MM.1S (cell line): Measurements from ENCODE around the gene RDH16.
"Not testable (repeated sequence)": the region's sequence is repeated elsewhere in the genome, so short reads cannot be mapped to it uniquely, and the experiment has no call there.

Experiments
- DNase-seq: peaks from one replicate; pipeline ENCODE4 v3.0.0-alpha.2; 2015
- H2AFZ ChIP-seq: fragments of 300-600 bp; sonication (generic); 2 replicates; pipeline ENCODE4 v1.6.0; 2016; ENCODE audit warnings: antibody characterized with exemption, low read length
- H3F3A ChIP-seq: fragments of 300-600 bp; sonication (generic); 2 replicates; pipeline ENCODE4 v1.6.1; 2016; ENCODE audit warnings: mild to moderate bottlenecking, antibody characterized with exemption, low read length, moderate library complexity, mixed read lengths; ENCODE audit not compliant: insufficient read depth
- H3K27ac ChIP-seq: fragments of 300-600 bp; sonication (generic); 2 replicates; pipeline ENCODE4 v1.5.1; 2016; ENCODE audit warnings: mild to moderate bottlenecking, low read length
- H3K27me3 ChIP-seq: fragments of 300-600 bp; sonication (generic); replicated peaks from 2 replicates; pipeline ENCODE4 v1.6.0; 2016; ENCODE audit warnings: low read length; ENCODE audit not compliant: insufficient read depth
- H3K36me3 ChIP-seq: fragments of 300-600 bp; sonication (generic); replicated peaks from 2 replicates; pipeline ENCODE4 v1.6.1; 2016; ENCODE audit warnings: mild to moderate bottlenecking, low read length, mixed read lengths; ENCODE audit not compliant: insufficient read depth
- H3K4me1 ChIP-seq: fragments of 300-600 bp; sonication (generic); 2 replicates; pipeline ENCODE4 v1.6.1; 2016; ENCODE audit warnings: low read length, mixed read lengths
- H3K4me2 ChIP-seq: fragments of 300-600 bp; sonication (generic); 2 replicates; pipeline ENCODE4 v1.6.0; 2016; ENCODE audit warnings: low read depth, low read length
- H3K4me3 ChIP-seq: fragments of 300-600 bp; sonication (generic); 2 replicates; pipeline ENCODE4 v1.5.1; 2016; ENCODE audit warnings: low read length, mixed read lengths
- H3K79me2 ChIP-seq: fragments of 300-600 bp; sonication (generic); 2 replicates; pipeline ENCODE4 v1.6.1; 2016; ENCODE audit warnings: mixed run types, low read length, mixed read lengths
- H3K9ac ChIP-seq: fragments of 300-600 bp; sonication (generic); 2 replicates; pipeline ENCODE4 v1.6.1; 2016; ENCODE audit warnings: low read length, mixed read lengths
- H3K9me2 ChIP-seq: fragments of 300-600 bp; sonication (generic); replicated peaks from 2 replicates; pipeline ENCODE4 v1.6.1; 2016; ENCODE audit warnings: mild to moderate bottlenecking, low read length, mixed read lengths; ENCODE audit not compliant: insufficient read depth
- H3K9me3 ChIP-seq: fragments of 300-600 bp; sonication (generic); replicated peaks from 2 replicates; pipeline ENCODE4 v1.6.1; 2016; ENCODE audit warnings: mild to moderate bottlenecking, low read length, mixed read lengths; ENCODE audit not compliant: insufficient read depth
- H4K20me1 ChIP-seq: fragments of 300-600 bp; sonication (generic); 2 replicates; pipeline ENCODE4 v1.6.1; 2016; ENCODE audit warnings: mild to moderate bottlenecking, low read length, moderate library complexity, mixed read lengths; ENCODE audit not compliant: insufficient read depth
- EZH2 ChIP-seq: fragments of 300-600 bp; sonication (generic); optimal IDR thresholded peaks from 2 replicates; pipeline ENCODE3; 2017; ENCODE audit warnings: low read depth, mild to moderate bottlenecking, antibody characterized with exemption, low read length, mixed read lengths
- EZH2phosphoT487 ChIP-seq: fragments of 300-600 bp; sonication (generic); IDR thresholded peaks from 2 replicates; pipeline ENCODE4 v1.6.1; 2018; ENCODE audit warnings: antibody characterized with exemption, low read length
- TF ChIP-seq, protein P1 (sequence below): fragments of 300-600 bp; sonication (generic); IDR thresholded peaks from 2 replicates; pipeline ENCODE4 v1.5.1; 2016; ENCODE audit warnings: antibody characterized with exemption, low read length, mixed read lengths

Gene RDH16

DNA sequence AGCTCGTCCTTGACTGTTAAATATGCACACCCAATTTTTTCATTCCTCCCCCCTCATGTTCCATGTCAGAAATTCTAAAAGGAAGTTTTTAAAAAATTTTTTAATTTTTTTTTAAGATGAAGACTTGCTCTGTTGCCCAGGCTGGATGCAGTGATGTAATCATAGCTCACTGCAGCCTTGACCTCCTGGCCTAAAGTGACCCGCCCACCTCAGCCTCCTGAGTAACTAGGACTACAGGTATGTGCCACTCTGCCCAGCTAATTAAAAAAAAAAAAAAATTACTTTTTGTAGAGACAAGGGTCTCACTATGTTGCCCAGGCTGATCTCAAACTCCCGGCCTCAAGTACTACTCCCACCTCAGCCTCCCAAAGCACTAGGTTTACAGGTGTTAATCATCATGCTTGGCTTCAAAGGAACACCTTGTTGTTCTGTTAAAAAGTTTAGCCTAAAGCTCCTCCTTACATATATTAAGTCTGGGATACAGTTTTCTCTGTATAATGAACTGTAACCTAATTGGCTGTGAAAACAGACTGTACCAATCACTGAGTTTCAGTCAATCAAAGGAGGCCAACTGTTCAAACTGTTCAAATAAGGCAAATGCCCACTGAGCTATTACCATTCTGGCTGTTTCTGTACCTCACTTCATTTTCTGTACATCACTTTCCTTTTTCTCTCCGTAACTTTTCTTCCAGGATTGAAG lies 41.0 kb downstream of the RDH16 start:
- Histone ChIP-seq H3K27ac (no peak overlapping the region), H3K9me3 (no peaks in the 10 kb centered on the region), H3K27me3 (no peaks in the 10 kb centered on the region), H3K79me2 (no peaks in the 10 kb centered on the region), H3F3A (no peaks in the 10 kb centered on the region), H3K4me3 (no peak overlapping the region), H2AFZ (no peak overlapping the region), H3K9me2 (no peaks in the 10 kb centered on the region), H3K9ac (no peak overlapping the region), H3K4me2 (no peak overlapping the region), H3K4me1 (no peaks in the 10 kb centered on the region), H4K20me1 (no peaks in the 10 kb centered on the region), H3K36me3 (no peaks in the 10 kb centered on the region)
- no peak for DNase-seq
- no peak for TF ChIP-seq EZH2
- TF ChIP-seq, protein P1, sequence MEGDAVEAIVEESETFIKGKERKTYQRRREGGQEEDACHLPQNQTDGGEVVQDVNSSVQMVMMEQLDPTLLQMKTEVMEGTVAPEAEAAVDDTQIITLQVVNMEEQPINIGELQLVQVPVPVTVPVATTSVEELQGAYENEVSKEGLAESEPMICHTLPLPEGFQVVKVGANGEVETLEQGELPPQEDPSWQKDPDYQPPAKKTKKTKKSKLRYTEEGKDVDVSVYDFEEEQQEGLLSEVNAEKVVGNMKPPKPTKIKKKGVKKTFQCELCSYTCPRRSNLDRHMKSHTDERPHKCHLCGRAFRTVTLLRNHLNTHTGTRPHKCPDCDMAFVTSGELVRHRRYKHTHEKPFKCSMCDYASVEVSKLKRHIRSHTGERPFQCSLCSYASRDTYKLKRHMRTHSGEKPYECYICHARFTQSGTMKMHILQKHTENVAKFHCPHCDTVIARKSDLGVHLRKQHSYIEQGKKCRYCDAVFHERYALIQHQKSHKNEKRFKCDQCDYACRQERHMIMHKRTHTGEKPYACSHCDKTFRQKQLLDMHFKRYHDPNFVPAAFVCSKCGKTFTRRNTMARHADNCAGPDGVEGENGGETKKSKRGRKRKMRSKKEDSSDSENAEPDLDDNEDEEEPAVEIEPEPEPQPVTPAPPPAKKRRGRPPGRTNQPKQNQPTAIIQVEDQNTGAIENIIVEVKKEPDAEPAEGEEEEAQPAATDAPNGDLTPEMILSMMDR = no peak
- TF ChIP-seq EZH2phosphoT487 = no peak

DNA sequence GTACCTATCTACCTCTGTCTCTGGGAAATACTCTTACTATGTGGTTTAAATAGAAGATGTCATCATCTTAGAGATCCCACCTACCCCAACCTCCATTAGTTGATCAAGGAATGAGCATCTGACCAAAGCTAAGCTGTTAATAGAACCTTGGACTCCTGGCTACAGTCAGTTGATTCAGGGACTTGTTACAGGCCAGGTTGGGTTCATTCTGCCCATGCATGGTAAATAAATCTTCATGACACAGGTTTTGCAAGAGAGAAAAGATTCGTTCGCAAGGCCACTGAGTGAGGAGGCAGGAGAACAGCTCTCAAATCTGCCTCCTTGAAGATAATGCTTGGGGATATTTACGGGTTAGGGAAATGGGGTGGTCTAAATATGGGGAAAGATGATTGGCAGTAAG lies 42.7 kb downstream of the RDH16 start:
- Histone ChIP-seq H4K20me1 (no peaks in the 10 kb centered on the region), H3K4me1 (no peaks in the 10 kb centered on the region), H2AFZ (no peak overlapping the region), H3K9me3 (no peaks in the 10 kb centered on the region), H3K9ac (no peak overlapping the region), H3K79me2 (no peaks in the 10 kb centered on the region), H3K36me3 (no peaks in the 10 kb centered on the region), H3K4me3 (no peak overlapping the region), H3K9me2 (no peaks in the 10 kb centered on the region), H3K27me3 (no peaks in the 10 kb centered on the region), H3F3A (no peaks in the 10 kb centered on the region), H3K4me2 (no peak overlapping the region), H3K27ac (no peak overlapping the region)
- TF ChIP-seq EZH2phosphoT487 = no peak
- TF ChIP-seq EZH2 = no peak
- TF ChIP-seq, protein P1 = no peak
- DNase-seq = no peak

DNA sequence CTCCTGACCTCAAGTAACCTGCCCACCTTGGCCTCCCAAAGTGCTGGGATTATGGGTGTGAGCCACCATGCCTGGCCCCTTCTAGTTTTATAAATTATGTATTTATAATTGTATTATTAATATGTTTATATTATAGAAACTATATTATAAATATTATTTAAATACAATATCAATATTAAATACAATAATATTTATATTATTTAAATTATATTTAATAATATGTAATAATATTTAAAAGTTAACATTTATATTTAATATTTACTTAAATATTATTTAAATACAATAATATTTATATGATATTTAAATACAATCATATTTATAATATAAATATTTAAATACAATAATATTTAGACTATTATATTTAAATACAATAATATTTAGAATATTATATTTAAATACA lies 43.2 kb downstream of the RDH16 start:
- no peak overlapping the region for H3K27ac ChIP-seq
- H3K9ac ChIP-seq = no peak overlapping the region
- DNase-seq = no peak
- no peaks in the 10 kb centered on the region for H3F3A ChIP-seq
- no peak overlapping the region for H2AFZ ChIP-seq
- TF ChIP-seq EZH2 = no peak
- TF ChIP-seq, protein P1 = no peak
- no peak for TF ChIP-seq EZH2phosphoT487
- H3K4me2 ChIP-seq = no peak overlapping the region
- no peaks in the 10 kb centered on the region for H3K4me1 ChIP-seq
- no peaks in the 10 kb centered on the region for H4K20me1 ChIP-seq
- H3K4me3 ChIP-seq = no peak overlapping the region
- H3K36me3 ChIP-seq = no peaks in the 10 kb centered on the region
- no peaks in the 10 kb centered on the region for H3K79me2 ChIP-seq
- H3K9me2 ChIP-seq = no peaks in the 10 kb centered on the region
- no peaks in the 10 kb centered on the region for H3K27me3 ChIP-seq
- no peaks in the 10 kb centered on the region for H3K9me3 ChIP-seq

- H3K9ac ChIP-seq, H3K79me2 ChIP-seq, H4K20me1 ChIP-seq, DNase-seq, H3F3A ChIP-seq, H3K9me3 ChIP-seq, H3K4me2 ChIP-seq, H3K27me3 ChIP-seq, H3K27ac ChIP-seq, H3K9me2 ChIP-seq, H2AFZ ChIP-seq, H3K4me1 ChIP-seq, H3K36me3 ChIP-seq, H3K4me3 ChIP-seq: not testable (repeated sequence)
Measured at GRCh38 chr12:56909403-56909802, 48.0 kb downstream of the RDH16 start.
